GM04504 (cell line): Measurements from ENCODE around the gene PTAFR.

Source experiments
- DNase-seq: peaks from one replicate; pipeline ENCODE4 v3.0.0-alpha.2; 2012; ENCODE audit warnings: low read depth

The PTAFR gene, protein sequence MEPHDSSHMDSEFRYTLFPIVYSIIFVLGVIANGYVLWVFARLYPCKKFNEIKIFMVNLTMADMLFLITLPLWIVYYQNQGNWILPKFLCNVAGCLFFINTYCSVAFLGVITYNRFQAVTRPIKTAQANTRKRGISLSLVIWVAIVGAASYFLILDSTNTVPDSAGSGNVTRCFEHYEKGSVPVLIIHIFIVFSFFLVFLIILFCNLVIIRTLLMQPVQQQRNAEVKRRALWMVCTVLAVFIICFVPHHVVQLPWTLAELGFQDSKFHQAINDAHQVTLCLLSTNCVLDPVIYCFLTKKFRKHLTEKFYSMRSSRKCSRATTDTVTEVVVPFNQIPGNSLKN

DNA sequence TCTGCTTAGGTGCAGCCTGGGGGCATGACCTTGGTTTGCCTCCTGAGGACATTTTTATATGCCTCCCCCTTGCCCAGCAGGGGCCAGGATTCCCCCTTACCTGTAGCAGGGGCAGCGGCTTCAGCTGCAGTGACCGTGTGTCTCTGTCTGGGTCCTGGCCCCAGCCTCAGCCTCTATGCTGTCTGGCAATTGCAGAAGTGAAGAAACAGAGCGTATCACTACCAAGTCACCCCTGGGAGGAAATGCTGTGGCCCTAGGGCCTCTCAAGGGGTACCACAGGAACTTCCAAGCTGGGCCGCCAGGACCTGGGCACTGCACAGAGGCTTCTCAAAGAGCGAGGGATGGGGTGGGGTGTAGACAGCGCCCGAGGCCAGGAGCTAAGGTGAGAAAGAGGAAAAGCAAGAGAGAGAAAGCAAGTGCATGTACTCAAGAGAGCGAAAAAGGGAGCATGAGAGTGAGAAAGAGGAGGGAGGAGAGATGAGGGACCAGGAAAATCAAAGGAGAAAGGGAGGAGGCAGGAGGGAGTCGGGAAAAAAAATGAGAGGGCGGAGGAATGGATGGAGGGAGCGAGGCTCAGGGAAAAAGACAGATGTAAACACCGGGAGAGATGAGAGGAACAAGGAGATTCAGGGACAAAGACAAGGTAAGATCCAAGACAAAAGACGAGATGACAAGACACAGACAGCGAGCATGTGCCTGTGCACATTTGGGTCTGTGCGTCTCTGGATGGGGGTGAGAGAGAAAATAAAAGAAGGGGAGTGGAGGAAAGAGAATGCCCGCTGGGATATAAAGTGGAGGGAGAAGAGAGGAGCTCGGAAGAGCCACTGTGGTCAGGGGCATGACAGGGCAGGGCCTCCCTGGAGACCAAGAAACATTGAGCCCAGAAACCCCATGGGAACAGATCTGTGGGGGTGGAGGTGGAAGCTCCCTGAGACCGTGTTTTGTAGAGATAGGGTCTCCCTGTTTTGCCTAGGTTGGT, at the start of gene PTAFR:
TSS of gene PTAFR (minus strand) at position 199 of the 979 bp plus-strand sequence. CDS start 25,669 bp downstream, outside the sequence.
- DNase-seq = no peak

DNA sequence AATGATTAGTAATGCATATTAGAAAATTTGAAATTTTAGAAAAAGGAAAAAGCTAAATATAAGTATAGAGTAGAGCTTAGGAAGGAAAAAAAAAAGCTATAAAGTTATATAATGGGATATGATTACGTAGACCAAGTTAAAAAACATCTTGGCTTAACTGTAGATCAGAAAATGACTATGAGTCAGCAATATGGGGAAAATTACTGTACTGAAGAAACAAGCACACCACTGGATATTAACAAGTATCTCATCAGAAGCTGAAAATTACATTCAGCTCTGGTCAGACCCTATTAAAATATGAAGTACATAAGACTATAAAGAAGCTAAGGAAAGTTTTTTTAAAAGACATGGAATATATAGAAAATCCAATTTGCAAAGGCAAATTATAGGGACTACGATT, 36.8 kb upstream of the PTAFR start:
- no peak for DNase-seq

DNA sequence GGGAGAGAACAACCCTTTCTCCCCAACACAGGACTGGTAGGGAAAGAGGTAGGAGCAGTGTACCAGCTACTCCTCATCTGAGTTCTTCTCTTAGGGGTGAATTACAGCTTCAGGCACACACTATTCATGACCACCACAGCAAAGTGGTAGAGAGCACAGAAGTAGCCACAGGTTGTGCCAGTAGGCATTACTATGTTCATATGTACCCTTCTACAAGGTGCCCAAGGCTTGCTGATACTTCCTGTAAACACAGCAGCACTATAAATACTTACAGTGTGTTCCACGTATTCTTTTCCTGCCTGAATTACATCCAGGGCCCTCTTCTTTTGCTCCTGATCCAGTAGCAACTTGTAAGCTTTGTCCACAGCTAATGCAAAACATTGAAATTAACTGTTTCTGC, 33.2 kb upstream of the PTAFR start:
- no peak for DNase-seq

DNA sequence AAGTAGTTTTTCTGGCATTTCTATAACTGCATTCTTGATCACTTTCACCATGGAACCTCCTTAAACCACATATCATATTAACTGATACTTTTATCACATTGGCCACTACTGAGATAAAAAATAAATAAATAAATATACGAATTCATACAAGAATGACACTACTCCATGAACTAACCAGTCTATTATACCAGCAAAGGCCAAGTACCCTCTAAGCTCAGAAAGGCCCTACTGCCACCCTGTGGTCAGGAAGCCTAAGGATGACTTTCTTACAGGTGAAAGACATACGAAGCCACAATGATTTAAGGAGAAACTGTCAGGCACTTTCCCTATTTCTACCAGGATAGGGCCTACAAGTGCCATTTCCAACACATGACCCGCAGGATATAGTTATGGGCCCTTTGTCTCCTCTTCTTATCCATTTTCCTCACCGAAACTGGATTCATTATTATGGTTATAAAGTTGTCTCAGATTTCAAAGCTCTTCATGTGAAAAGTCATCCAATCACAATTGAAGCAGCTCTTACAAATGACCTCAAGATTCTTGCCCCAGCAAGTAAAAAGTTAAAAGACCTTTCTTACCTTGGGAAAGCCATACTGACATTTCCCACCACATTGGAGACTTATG, 32.4 kb upstream of the PTAFR start:
- peak; percentile 40 for DNase-seq

DNA sequence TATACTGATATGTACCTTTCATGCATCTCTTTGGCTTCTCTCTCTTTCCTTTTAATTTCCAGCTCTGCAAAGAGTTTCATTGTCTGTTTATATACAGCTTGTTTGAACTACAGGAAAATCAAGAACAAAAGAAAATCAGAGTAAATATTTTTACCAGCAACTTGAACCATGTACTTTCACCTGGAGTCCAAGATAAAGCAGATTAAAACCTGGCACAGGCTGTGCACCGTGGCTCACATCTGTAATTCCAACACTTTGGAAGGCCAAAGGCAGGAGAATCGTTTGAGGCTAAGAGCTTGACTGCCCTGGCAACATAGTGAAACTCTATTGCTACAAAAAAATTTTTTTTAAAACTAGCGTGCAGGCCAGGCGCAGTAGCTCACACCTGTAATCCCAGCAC, 28.8 kb upstream of the PTAFR start:
- no peak for DNase-seq

DNA sequence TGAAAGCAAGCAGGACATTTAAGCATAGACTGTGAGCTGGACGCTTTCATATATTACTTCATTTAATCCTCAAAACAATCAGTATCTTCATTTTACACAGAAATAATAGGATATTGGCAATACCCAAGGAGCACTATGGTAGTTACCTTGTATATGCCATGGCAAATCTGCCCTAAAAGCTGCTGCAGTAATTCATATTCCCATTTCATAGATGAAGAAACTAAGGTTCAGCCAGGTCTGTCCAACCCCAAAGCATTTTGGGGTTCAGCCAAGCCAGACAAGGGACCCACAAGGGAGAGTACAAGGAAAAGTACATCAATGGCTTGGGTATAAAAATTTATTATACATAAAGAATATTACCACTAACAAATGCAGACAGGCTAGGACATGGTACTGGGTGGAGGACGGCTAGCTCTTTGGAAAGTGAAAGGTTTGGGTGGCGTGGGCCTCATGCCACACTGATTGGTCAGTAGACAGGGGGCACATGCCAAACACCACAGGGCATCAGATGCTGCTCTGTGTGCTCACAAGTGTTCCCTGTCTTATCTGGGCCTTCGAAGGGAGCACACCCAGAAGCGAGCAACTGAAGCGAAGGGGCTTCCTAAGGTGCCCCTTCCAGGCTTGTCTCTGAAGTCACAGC, 23.9 kb upstream of the PTAFR start:
- no peak for DNase-seq

DNA sequence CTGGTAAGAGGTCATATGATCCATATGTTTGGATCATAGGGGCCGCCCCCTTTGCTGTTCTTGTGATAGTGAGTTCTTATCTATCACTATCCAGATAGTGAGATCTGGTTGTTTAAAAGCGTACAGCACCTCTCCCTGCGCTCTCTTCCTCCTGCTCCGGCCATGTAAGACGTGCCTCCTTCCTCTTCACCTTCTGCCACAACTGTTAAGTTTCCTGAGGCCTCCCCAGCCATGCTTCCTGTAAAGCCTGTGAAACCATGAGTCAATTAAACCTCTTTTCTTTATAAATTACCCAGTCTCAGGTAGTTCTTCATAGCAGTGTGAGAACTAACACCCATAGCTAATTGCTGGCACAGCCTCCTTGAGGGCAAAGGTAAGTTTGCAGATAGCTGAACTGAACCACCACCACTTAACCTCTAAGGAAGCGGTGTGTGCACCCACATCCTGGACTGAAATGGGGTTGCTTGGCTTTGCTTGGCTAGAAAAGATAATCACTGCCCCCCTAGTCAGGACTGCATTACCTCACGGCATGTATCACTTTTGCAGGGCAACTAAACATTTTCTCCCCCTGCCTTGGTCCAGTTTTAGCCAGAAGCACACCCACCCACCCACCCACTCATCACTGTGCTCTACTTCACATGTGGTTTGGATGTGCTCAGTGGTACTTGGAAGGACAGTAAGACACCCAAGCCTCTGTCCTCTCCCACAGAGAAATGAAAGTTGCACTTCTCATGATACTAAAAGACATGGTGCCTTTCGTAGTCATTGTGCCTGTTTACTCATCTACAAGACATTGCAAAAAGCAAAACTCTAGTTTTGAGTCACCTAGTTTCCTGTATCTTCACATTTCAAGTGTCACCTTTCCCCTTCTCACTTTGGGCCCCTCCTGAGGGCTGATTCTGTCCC, 23.1 kb upstream of the PTAFR start:
- DNase-seq = no peak

DNA sequence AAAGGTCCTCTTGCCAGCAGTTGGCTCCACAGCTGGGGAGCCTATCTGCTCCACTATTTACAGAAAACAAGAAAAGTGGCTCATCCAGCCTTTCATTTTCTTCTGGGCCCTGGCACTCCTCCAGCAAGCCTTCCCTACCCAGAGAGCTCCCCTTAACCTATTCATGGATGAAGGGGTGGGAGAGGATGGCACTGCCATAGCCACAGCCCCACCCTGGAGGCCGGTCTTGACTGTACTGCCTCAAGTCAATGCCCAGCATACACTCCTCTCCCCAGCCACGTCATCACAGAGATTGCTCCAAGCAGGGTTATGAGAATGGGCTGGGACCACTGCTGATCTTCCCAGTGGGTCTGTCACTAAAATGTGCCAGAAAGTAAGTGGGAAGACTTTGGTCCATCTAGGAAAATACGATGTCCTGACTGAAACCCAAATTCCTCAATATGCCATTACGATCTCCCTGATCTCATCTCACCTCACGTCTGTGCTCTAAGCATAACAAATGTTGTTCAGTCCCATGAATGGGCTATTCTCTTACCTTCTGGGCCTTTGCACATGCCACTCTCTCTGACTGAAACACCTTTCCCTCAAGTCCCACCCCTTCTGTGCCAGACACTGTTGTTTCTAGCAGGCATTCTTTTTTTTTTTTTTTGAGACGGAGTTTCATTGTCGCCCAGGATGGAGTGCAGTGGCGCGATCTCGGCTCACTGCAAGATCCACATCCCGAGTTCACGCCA, 21.4 kb upstream of the PTAFR start:
- no peak for DNase-seq

DNA sequence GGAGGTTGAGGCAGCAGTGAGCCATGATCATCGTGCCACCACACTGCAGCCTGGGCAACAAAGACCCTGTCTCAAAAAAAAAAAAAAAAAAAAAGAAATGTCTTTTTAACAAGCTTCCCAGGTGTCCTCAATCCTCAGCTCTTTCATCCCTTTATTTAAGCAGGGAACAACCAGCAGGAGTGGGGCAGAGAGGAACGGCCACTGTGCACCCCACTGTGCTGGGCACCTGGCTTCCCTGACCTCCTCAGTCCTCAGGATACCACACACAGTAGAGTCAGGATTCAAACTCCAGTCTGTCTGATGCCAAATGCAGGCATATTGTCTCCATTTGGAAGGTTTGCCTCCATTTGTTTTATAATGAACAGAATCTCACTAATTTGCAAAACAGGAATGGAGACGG, 19.8 kb upstream of the PTAFR start:
- DNase-seq = no peak

DNA sequence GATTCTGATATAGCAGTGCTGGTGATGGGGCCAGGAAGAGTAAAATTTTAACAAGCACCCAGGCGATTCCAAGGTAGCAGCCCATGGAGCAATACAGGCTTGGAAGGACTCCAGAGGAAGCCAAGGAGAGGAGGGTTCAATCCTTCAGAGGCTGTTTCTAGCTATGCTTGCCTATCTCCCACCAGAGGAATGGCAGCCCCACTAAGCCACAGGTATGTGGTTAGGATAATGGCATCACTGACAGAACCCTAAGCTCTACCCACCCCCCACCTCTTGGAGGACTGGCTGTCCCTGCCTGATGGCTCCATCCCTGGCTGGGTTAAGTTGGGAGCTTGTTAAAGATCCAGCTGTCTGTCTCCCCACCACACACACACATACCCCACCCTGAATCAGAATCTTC, 19.3 kb upstream of the PTAFR start:
- DNase-seq = no peak

DNA sequence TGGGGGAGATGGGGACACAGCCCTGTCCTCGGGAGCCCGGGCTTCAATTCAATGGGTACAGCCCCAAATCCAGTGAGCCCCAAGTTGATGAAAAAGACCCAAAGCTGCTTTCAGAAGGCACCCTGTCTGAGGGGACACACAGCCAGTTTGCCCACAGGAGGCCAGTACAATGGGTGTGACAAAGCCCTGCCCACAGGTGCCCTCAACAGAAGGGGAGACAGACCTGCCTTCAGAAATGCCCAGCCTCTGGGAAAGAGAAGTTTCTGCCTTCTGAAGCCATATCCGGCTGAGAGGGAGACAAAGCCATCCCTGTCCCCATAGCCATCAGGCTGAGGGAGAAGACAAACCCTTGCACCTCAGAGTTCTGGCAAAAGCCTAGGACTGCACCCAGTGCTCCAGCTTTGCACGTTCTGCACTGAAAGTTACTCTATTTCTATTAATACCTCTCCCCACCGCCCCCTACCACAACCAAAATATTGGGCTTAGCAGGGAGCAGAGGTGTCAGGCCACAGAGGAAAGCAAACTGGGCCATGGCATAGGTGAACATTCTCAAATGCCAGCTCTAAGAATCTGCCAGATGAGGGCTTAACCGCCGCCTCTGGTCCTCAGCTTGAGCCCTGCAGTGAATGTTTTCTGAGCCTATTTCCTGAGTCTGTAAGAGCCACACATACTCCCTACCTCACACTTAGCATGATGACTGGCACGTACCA, 18.0 kb upstream of the PTAFR start:
- DNase-seq = no peak

DNA sequence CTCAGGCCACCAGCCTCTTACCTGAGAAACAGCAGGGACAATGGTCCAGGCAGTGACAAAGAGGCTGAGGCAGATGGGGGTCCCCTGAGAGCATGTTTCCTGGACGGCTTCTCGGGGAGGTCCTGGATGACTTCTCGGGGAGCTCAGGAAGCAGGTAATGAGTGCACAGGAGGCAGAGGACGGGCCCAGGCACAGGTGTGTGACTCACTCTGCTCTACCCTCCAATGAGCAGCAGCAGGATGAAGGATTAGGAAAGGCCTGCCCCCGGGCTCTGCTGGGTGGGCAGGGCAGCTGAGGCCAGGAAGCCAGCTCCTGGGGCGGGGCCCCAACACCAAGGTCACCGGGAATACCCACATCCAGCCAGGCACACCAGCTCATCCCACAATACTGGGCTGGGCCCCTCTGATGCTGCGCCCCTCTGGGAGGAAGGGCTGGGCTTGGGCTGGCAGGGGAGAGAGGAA, 17.2 kb upstream of the PTAFR start:
- DNase-seq = no peak

DNA sequence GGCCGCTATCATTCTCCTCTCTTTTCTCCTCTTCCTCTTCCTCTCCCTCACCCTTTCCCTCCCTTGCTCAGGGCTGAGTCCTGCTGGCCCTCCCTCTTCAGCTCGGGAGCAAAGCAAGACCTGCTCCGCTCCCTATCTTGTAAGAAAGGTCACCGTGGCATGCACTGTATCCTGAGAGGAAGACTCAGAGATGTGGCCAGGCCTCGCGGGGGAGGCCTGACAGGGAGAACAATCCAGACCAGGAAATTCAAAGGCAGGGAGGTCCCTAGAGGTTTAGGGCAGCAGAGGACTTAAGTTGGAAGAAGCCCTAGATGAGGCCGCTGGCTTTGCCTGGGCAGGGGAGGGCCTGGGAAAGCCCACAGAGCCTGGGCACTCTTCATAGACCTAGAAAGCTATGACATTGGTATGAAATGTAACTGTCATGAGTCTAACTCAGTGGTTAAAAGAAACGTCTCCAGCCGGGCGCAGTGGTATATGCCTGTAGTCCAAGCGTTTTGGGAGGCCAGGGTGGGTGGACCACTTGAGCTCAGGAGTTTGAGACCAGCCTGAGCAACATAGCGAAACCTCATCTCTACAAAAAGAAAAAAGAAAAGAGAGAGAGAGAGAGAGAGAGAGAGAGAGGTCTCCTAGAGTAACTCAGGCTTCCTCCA, 14.6 kb upstream of the PTAFR start:
- no peak for DNase-seq

DNA sequence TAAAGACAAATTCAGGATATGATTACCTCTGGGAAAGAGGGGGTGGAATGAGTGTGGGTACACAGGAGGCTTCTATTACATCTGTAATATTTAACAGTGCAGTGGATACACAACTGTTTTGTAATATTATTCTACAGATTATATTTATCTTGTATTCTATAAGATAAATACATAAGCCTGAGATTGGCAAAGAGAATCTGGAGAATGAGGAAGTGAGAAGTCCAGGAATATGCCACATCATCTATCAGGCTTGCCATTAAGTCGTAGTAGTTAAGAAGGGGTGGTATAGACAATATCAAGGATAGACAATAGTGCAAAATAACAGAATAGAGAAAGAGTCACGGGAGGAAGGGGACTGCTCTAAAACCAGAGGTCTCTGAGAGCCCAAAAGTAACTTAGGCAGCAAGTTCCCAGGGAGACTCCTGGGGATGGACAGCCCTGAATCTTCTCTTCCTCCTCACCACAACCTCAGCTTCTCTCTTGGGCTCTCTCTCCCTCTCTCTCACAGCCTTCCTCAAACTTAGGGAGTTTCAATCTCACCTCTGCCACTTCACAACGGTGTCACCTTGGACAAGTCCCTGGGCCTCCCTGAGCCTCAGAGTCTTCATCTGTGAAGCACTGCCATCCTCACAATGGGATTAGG, 14.0 kb upstream of the PTAFR start:
- DNase-seq = no peak

DNA sequence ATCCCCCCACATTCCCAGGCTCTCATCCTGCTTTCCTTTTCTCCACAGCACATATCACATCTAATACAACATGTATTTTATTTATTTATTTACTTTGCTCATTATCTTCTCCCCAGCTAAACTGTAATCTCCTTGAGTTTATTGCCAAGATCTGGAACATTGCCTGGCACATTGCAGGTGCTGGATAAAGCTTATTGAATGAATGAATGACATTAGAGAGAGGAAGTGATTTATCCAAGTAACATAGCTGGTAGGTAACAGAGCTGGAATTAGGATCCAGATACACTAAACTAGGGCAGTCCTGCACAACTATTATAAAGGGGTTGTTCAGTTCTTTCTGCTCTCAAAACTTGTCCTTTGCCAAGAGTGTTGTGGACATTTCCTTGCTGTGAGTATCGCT, 8.6 kb upstream of the PTAFR start:
- no peak for DNase-seq

DNA sequence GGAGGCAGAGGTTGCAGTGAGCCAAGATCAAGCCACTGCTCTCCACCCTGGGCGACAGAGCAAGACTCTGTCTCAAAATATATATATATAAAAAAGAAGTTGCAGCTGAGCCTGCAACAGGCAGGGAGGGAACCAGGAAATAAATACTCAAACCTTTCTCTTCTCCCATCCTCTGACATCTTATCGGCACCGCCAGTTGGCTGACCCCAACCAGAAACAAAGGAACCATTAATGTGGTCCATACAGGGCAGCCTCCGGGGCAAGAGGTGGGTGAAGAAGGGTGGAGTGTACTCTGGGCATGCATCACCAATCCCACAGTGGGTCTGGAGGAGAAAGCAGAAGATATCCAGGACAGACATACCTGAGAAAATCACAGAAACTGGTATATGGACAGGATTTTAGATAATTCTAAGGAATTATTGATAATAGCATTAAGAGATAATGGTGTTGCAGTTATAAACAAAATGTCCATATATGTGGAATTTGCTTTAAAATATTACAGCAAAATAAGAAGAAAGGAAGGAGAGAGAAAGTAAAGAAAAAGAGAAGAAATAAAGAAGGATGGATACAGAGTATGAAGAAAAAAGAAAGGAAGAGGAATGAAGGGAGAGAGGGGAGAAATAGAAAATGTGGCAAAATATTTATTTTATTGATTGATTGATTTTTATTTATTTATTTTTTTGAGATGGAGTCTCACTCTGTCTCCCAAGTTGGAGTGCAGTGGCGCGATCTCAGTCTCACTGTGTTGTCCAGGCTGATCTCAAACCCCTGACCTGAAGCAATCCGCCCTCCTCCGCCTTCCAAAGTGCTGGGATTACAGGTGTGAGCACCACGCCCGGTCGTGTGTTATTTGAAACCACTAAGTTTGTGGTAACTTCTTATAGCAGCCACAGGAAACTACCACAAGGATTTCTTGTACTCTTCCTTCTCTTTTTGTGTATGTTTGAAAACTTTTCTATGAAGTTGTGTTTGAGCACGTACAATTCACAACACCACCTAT, 4.1 kb upstream of the PTAFR start:
- DNase-seq = no peak
